Cerebellar nuclear complex (tissue), 1 donor: ENCODE measurements around the gene MRPS7.

Source experiments
- DNase-seq, 2 experiments: peaks; one replicate each; lab custom pipeline; 2025; lab: John Stamatoyannopoulos, UW

MRPS7 gene

GRCh38 chr17:75308732-75309629 lies 47.3 kb downstream of the MRPS7 start:
- no peak for DNase-seq

GRCh38 chr17:75313941-75314551 lies 52.4 kb downstream of the MRPS7 start:
- no peak for DNase-seq

- DNase-seq = no peak
Observed at GRCh38 chr17:75315541-75316243, 54.0 kb downstream of the MRPS7 start.
